NCI-H1694 (cell line): ENCODE results near the gene HMCN2.

Experiments used
- DNase-seq: peaks from one replicate; lab custom pipeline; 2025; lab: John Stamatoyannopoulos, UW

The HMCN2 gene

DNA sequence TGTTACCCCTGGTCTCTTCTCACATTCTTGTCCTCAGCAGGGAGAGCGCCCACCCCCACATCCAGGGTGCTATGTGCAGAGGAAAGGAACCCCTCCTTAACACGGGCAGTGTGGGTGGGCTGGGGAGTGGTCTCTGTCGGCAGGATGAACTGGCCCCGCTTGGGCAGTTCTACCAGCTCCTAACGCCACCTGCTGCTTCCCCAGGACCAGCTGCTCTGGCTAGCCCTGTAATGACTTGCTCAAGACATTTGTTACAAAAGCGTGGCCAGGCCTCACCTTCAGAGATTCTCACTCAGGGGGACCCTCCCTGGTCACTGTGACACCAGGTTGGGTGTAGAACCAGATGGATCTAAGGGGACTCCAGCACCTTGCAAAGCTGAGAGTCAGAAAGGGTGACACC lies 82.4 kb downstream of the HMCN2 start:
- no peak for DNase-seq

DNA sequence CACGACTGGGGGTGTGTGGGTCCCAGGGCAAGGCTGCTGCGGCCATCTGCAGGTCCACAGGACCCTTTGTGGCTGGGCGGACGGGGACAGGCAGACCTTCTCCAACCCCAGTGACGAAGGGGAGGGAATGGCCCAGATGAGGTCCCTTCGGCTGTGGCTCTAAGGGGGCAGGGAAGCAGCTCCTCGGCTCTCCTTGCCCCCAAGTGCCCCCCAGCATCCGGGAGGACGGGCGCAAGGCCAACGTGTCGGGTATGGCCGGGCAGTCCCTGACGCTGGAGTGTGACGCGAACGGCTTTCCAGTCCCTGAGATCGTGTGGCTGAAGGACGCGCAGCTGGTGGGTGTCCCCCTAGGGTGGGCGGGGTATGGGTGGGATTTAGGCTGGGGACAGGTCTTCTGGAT lies 82.8 kb downstream of the HMCN2 start:
- no peak for DNase-seq

- DNase-seq: no peak
Observed at GRCh38 chr9:130348881-130349280, 83.3 kb downstream of the HMCN2 start.

DNA sequence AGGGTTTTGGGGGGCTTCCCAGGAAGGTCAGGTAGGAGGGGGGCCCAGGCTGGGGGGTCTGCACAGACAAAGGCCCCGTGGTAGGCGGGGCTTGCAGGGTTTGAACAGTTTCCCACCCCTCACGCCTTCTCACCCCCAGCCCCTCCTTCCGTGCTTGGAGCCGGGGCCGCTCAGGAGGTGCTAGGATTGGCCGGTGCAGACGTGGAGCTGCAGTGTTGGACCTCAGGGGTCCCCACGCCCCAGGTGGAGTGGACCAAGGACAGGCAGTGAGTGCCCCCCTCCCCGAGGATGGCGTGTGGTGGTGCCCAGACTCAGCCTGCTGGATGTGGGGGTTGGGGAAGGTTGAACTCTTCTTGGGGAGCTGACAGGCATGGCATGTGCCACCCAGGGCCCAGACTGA lies 83.8 kb downstream of the HMCN2 start:
- DNase-seq: no peak

GRCh38 chr9:130351343-130351742 lies 85.8 kb downstream of the HMCN2 start:
- no peak for DNase-seq

GRCh38 chr9:130352081-130352480 lies 86.5 kb downstream of the HMCN2 start:
- DNase-seq: no peak

GRCh38 chr9:130352586-130353285 lies 87.2 kb downstream of the HMCN2 start:
- no peak for DNase-seq

- no peak for DNase-seq
Observed at GRCh38 chr9:130354378-130354777, 88.8 kb downstream of the HMCN2 start.

GRCh38 chr9:130354806-130355205 lies 89.2 kb downstream of the HMCN2 start:
- DNase-seq: no peak

DNA sequence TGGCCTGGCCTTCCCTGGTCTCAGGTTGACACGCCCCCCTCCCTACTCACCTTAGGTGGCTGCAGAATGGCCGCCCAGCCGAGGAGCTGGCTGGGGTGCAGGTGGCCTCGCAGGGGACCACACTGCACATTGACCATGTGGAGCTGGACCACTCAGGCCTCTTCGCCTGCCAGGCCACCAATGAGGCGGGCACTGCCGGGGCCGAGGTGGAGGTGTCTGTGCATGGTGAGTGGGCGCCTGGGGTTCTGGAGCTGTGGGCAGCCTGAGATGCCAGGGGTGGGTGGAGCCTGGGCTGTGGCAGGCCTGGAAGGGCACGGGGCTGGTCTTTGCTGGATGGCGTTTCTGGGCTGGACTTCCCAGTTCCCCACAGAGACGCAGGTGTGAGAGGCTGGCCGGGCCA lies 90.5 kb downstream of the HMCN2 start:
- DNase-seq: no peak

GRCh38 chr9:130356877-130357584 lies 91.5 kb downstream of the HMCN2 start:
- no peak for DNase-seq

DNA sequence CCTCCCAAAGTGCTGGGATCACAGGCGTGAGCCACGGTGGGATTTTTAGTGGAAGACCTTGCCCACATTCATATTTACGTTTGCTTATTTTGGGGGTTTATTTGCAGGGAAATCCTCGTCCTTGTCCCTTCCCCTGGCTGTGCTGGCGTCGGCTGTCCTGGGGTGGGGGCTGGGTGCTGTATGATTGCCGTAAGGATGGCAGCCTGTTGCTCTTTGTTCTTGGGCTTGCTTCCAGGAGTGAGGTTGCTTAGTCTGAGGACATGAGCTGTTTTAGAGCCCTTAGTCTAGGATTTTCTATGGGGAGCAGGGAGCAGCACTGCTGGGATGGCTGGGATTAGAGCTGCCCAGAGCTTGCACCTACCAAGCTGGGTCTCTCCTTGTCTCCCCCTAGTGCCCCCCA lies 93.4 kb downstream of the HMCN2 start:
- no peak for DNase-seq

DNA sequence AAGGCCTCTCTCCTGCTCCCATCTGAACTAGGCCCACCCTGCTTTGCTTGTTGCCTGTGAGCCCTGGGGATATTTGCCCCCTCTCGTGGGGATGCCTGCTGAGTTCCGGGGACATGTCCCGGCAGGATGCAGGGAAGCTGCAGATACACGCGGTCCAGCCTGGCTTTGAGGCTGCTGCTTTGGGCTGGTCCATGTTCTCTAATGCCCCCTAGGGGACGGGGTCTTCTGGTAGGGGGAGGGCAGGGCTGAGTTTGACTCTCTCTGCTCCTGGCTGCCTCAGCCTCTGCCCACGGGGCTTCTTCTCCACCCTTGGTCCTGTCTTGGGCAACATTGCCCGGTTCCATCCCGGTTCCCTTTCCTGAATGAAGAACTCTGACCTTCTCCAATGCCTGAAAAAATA lies 94.3 kb downstream of the HMCN2 start:
- no peak for DNase-seq

GRCh38 chr9:130360672-130361071 lies 95.1 kb downstream of the HMCN2 start:
- DNase-seq: no peak

- DNase-seq: no peak
Observed at GRCh38 chr9:130361873-130362362, 96.4 kb downstream of the HMCN2 start.

GRCh38 chr9:130362691-130363090 lies 97.1 kb downstream of the HMCN2 start:
- DNase-seq: no peak

DNA sequence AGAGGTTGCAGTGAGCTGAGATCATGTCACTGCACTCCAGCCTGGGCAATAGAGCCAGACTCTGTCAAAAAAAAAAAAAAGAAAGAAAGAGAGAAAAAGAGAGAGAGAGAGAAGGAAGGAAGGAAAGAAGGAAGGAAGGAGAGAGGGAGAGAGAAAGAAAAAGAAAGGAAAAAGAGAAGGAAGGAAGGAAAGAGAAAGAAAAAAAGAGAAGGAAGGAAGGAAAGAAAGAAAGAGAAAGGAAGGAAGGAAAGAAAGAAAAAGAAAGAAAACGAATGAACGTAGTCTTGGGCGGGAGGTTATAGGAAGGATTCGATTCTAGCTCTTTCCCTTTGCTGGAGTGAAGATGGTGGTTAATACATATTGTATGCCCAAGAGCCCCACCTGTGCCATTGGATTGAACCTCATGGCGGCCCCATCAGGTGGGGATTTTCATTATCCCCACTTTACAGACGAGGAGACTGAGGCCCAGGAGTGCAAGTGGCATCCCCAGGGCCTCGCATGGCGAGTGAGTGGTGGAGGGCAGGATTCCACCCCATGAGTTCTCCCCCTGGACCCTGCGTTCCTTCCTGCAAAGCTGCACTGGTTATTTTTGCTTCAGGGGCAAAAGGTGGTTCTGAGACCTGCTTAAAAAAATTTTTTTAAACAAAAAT lies 98.3 kb downstream of the HMCN2 start:
- no peak for DNase-seq

DNA sequence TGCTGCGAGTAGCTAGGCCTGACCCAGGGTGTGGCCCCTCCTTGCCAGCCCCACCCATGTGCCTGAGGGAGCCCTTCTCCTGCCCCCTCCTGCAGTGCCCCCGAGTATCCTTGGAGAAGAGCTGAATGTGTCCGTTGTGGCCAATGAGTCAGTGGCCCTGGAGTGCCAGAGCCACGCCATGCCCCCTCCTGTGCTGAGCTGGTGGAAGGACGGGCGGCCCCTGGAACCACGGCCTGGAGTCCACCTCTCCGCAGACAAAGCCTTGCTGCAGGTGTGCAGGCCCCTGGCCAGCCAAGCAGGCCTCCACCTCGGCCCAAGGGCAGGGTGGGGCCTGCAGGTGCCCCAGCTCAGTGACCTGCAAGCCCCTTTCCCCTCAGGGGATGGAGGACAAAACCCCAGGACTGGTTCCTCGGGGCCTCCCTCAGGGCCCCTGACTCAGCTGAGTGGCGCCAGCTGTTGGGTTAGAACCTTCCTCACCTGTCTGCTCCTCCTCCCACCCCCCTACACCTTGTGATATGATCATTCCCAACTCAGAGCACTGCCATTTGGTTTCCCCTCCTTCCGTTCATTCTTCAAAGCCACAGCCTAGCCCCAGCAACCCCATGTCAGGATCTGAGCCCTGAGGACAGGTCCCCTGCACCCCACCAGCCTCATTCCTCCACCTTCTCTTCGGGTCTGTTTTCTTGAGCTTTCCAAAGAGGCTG lies 99.2 kb downstream of the HMCN2 start:
- DNase-seq: no peak

DNA sequence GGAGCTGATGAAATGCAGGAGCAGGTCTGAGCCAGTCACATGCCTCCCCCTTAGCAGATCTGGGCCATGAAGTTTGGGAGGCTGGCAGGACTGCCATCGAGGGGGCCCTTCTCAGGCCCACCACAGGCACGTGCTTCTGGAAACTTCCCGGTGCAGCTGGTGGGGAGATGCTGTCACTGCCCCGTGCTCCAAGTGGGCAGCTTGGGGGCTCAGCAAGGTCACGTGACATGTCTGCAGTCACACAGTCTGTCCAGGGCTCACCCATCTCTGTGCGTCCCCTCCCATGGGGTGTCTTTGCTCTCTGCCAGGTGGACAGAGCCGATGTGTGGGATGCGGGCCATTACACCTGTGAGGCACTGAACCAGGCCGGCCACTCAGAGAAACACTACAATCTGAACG lies 99.8 kb downstream of the HMCN2 start:
- no peak for DNase-seq

DNA sequence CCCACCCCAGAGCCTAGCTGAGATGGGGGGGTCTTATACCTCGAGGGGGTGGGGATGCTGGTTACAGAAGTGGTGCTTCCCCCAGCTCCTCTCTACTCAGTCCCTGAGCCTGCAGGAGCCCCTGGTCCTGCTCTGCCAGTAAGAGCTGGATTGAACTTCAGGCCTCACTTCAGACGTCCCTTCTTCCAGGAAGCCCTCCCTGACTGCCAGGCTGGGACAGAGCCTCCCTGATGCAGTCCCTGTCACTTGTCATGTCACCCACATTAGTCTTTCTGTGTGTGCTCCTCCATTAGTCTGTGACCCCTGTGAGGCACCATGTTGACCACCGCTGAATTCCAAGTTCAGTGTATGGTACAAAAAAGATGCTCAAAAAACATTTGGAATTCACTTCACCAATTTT lies 100.5 kb downstream of the HMCN2 start:
- DNase-seq: no peak

GRCh38 chr9:130366888-130367550 lies 101.5 kb downstream of the HMCN2 start:
- DNase-seq: no peak

GRCh38 chr9:130368631-130369103 lies 103.1 kb downstream of the HMCN2 start:
- no peak for DNase-seq
